Esophagus muscularis mucosa (tissue), 4 donors: ENCODE data around the gene SMAD5. TPM values are rescaled to one million over a fixed set of nuclear protein-coding genes. Genes with fewer than 3 reads are reported as not detected.

Experiments
- DNase-seq: peaks from one replicate; pipeline ENCODE4 v3.0.0-alpha.2; 2017; ENCODE audit errors: extremely low spot score
- H3K27ac ChIP-seq, 4 donors: fragments of 200-600 bp; sonication (generic); replicated peaks in 1 of 4; 1 replicate in 3 of 4; 2 replicates in 1 of 4; pipeline ENCODE4 v1.5.1; 2016 to 2019; ENCODE audit warnings: mild to moderate bottlenecking in 1 of 4
- H3K27me3 ChIP-seq, 4 donors: fragments of 200-600 bp; sonication (generic); one replicate each; pipeline versions ENCODE4 v1.5.1 to v1.6.0; 2016 to 2019
- H3K36me3 ChIP-seq, 4 donors: fragments of 200-600 bp; sonication (generic); one replicate each; pipeline ENCODE4 v1.5.1; 2016 to 2019
- H3K4me1 ChIP-seq, 4 donors: fragments of 200-600 bp; sonication (generic); one replicate each; pipeline ENCODE4 v1.5.1; 2016 to 2019
- H3K4me3 ChIP-seq, 4 donors: fragments of 200-600 bp; sonication (generic); 1 replicate in 2 of 4; 2 replicates in 2 of 4; pipeline ENCODE4 v1.5.1; 2016 to 2019; ENCODE audit warnings: mild to moderate bottlenecking in 4 of 4, moderate library complexity in 1 of 4
- H3K9me3 ChIP-seq, 4 donors: fragments of 200-600 bp; sonication (generic); 1 replicate in 3 of 4; 2 replicates in 1 of 4; pipeline ENCODE4 v1.5.1; 2016 to 2019
- EP300 ChIP-seq: sonication (generic); formaldehyde crosslinking; IDR thresholded peaks from one replicate; pipeline ENCODE4 v1.6.1; 2017; ENCODE audit warnings: antibody characterized with exemption
- POLR2A ChIP-seq: fragments of 450-650 bp; IDR thresholded peaks from one replicate; pipeline ENCODE4 v1.6.1; 2017; ENCODE audit warnings: antibody characterized with exemption, moderate library complexity, mild to moderate bottlenecking, low read depth
- POLR2AphosphoS5 ChIP-seq, 2 donors: sonication (generic); formaldehyde crosslinking; IDR thresholded peaks; one replicate each; pipeline ENCODE4 v1.6.1; 2017; ENCODE audit warnings: antibody characterized with exemption in 2 of 2
- WGBS: methylation state at CpG from one replicate; pipeline ENCODE4 v1.1.5; 2018; 5-methylcytosine and 5-hydroxymethylcytosine counted together
- intact Hi-C: fragments of 100-400 bp; cut with DNase I; formaldehyde crosslinking; loops from one replicate; pipeline ENCODE4 v1.15.1; 2023
- total RNA-seq, 4 donors: library from RNA; depleted of rRNA; stranded (reverse); fragments of >200 nt; gene quantifications; one replicate each; pipeline versions ENCODE4 v1.1.0 to v1.2.1, GENCODE V29; 2016
- TF ChIP-seq, protein P1 (sequence below), 3 experiments: fragments of 200-600 bp in 2 of 3; fragments of 450-650 bp in 1 of 3; sonication (generic) in 2 of 3; IDR thresholded peaks; one replicate each; pipeline ENCODE4 v1.5.1; 2017 to 2019; ENCODE audit warnings: antibody characterized with exemption in 3 of 3, mild to moderate bottlenecking in 2 of 3, moderate library complexity in 1 of 3

Gene SMAD5
- total RNA-seq, 4 donors from 2014 or later = 42.4 to 47.9 (median 46.3) TPM

GRCh38 chr5:136108180-136108611 lies 24.4 kb upstream of the SMAD5 start:
- Histone ChIP-seq H3K4me3 (no peak overlapping the region), H3K27me3 (no peaks in the 10 kb centered on the region), H3K9me3 (no peaks in the 10 kb centered on the region), H3K4me1 (no peaks in the 10 kb centered on the region), H3K36me3 (no peaks in the 10 kb centered on the region), H3K27ac (no peak overlapping the region)
- no peak for TF ChIP-seq POLR2A
- WGBS = 84% methylated on average over 2 of the region's 2 CpGs
- no peak for DNase-seq
- intact Hi-C loops = no loop called here

GRCh38 chr5:136108766-136109165 lies 23.9 kb upstream of the SMAD5 start:
- no peaks in the 10 kb centered on the region for H3K9me3 ChIP-seq
- H3K4me3 ChIP-seq = no peak overlapping the region
- H3K36me3 ChIP-seq = no peaks in the 10 kb centered on the region
- 100% methylated on average over 1 of the region's 1 CpG for WGBS
- intact Hi-C loops = no loop called here
- DNase-seq = no peak
- H3K27ac ChIP-seq = no peak overlapping the region
- no peak for TF ChIP-seq POLR2AphosphoS5 (IDR thresholded peaks at IDR 0.05)
- H3K27me3 ChIP-seq = no peaks in the 10 kb centered on the region
- no peaks in the 10 kb centered on the region for H3K4me1 ChIP-seq

- no peak overlapping the region for H3K27ac ChIP-seq
- no peaks in the 10 kb centered on the region for H3K36me3 ChIP-seq
- no peaks in the 10 kb centered on the region for H3K9me3 ChIP-seq
- no peak overlapping the region for H3K4me3 ChIP-seq
- H3K27me3 ChIP-seq = no peaks in the 10 kb centered on the region
- DNase-seq = peak; percentile 89
- 92% methylated on average over 5 of the region's 5 CpGs for WGBS
- H3K4me1 ChIP-seq = no peaks in the 10 kb centered on the region
- intact Hi-C loops = no loop called here
- TF ChIP-seq POLR2AphosphoS5 (IDR thresholded peaks at IDR 0.05) = no peak
- no peak for TF ChIP-seq POLR2A
- TF ChIP-seq, protein P1, sequence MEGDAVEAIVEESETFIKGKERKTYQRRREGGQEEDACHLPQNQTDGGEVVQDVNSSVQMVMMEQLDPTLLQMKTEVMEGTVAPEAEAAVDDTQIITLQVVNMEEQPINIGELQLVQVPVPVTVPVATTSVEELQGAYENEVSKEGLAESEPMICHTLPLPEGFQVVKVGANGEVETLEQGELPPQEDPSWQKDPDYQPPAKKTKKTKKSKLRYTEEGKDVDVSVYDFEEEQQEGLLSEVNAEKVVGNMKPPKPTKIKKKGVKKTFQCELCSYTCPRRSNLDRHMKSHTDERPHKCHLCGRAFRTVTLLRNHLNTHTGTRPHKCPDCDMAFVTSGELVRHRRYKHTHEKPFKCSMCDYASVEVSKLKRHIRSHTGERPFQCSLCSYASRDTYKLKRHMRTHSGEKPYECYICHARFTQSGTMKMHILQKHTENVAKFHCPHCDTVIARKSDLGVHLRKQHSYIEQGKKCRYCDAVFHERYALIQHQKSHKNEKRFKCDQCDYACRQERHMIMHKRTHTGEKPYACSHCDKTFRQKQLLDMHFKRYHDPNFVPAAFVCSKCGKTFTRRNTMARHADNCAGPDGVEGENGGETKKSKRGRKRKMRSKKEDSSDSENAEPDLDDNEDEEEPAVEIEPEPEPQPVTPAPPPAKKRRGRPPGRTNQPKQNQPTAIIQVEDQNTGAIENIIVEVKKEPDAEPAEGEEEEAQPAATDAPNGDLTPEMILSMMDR (IDR thresholded peaks at IDR 0.05) = no peak
- TF ChIP-seq EP300 = no peak
Measured at GRCh38 chr5:136109453-136110135, 23.1 kb upstream of the SMAD5 start.

- 94% methylated on average over 2 of the region's 2 CpGs for WGBS
- Histone ChIP-seq H3K4me1 (no peaks in the 10 kb centered on the region), H3K36me3 (no peaks in the 10 kb centered on the region), H3K27me3 (no peaks in the 10 kb centered on the region), H3K9me3 (no peaks in the 10 kb centered on the region), H3K4me3 (no peak overlapping the region), H3K27ac (no peak overlapping the region)
- intact Hi-C loops = no loop called here
- DNase-seq = no peak
- TF ChIP-seq POLR2A = no peak
- TF ChIP-seq POLR2AphosphoS5 (IDR thresholded peaks at IDR 0.05) = no peak
- TF ChIP-seq, protein P1 (IDR thresholded peaks at IDR 0.05) = no peak
- TF ChIP-seq EP300 = no peak
Measured at GRCh38 chr5:136113606-136114005, 19.0 kb upstream of the SMAD5 start.

- Histone ChIP-seq H3K27ac (no peak overlapping the region), H3K4me1 (no peaks in the 10 kb centered on the region), H3K9me3 (no peaks in the 10 kb centered on the region), H3K27me3 (no peaks in the 10 kb centered on the region), H3K4me3 (no peak overlapping the region), H3K36me3 (no peaks in the 10 kb centered on the region)
- intact Hi-C loops = no loop called here
- DNase-seq = no peak
- 92% methylated on average over 5 of the region's 5 CpGs for WGBS
- TF ChIP-seq EP300 (no peak), POLR2AphosphoS5 (IDR thresholded peaks at IDR 0.05) (no peak), POLR2A (no peak)
- TF ChIP-seq, protein P1 (IDR thresholded peaks at IDR 0.05) = no peak
Measured at GRCh38 chr5:136114414-136115125, 18.1 kb upstream of the SMAD5 start.
